Activated CD8-positive, alpha-beta memory T cell treated with anti-CD3 and anti-CD28 coated beads for 4 hours (primary cell): ENCODE results near the gene MSH3.
"Not testable (repeated sequence)": the region's sequence is repeated elsewhere in the genome, so short reads cannot be mapped to it uniquely, and the experiment has no call there.

Experiments used
- DNase-seq, 2 donors: peaks; one replicate each; pipeline ENCODE4 v3.0.0-alpha.2; 2020; ENCODE audit warnings: low read depth in 2 of 2

The MSH3 gene

GRCh38 chr5:80852331-80853245 lies 198.1 kb downstream of the MSH3 start:
- DNase-seq = no peak

- no peak for DNase-seq
Observed at GRCh38 chr5:80853413-80853812, 199.0 kb downstream of the MSH3 start.

GRCh38 chr5:80854583-80854982 lies 200.1 kb downstream of the MSH3 start:
- DNase-seq = no peak

GRCh38 chr5:80860924-80861613 lies 206.6 kb downstream of the MSH3 start:
- DNase-seq = no peak

GRCh38 chr5:80863708-80864107 lies 209.3 kb downstream of the MSH3 start:
- DNase-seq = no peak

DNA sequence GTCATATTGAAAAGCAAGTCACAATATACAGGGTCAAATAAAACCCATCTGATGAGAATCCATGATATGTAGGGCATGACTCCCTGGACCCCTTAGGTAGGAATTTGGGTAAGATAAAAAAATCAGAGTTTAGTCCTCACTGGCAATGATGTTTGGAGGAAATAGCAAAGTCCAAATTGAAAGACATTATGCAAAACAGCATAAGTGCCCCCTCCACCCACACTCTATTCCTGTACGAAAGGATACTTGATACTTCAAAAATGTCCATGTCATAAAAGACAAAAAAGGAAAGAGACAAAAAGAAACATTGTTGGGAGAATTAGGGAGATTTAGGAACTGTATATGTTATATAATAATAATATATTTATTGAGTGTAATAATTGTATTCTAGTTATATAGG lies 209.7 kb downstream of the MSH3 start:
- DNase-seq = no peak

DNA sequence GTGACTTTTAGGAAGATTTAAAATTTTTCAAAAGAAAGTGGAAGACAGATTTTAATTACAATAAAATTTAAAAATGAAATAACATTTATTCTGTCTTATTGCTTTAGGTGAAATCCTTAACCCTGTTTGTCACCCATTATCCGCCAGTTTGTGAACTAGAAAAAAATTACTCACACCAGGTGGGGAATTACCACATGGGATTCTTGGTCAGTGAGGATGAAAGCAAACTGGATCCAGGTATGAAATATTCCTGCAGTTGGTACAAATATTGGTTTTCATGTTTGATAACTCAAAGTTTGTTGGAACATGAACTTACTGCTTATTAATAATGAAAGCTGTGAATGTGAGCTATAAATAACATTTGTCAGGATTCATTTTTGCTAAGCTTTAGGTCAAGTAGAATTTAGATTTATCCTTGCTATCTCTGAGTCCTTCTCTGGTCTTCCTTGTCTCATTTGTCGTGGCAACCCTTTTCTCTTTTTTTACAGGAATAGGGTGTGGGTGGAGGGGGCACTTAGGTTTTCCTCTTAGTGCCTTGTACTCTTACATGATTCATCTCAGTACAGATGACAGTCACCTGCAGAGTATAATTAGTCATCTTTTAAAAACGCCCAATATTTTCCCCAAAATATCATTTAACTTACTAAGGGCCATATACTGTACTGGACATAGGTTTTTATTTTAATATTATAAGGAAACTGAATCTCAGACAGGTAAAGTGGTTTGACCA lies 210.4 kb downstream of the MSH3 start:
- DNase-seq = no peak

GRCh38 chr5:80865551-80865950 lies 211.1 kb downstream of the MSH3 start:
- DNase-seq = no peak

- no peak for DNase-seq
Observed at GRCh38 chr5:80866371-80866770, 211.9 kb downstream of the MSH3 start.

- DNase-seq = no peak
Observed at GRCh38 chr5:80867233-80867632, 212.8 kb downstream of the MSH3 start.

DNA sequence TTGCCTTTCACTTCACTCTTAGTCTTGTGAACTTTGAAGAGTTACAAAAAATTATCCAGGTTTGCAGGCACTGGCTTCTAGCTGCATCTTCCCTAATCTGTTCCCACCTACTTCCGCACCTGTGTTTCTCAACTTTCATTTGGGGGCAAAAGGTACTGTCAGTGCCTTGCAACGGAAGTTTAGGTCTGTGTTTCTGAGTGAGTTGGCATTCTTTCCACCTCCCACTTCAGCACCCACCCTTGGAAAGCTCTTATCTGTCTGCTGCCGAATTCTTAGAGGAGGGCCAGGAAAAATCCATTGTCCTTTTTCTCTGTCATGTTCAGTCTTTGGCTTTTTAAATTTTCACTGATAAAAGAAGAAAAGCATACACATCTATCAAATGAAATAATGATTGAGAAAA lies 216.0 kb downstream of the MSH3 start:
- DNase-seq = no peak

DNA sequence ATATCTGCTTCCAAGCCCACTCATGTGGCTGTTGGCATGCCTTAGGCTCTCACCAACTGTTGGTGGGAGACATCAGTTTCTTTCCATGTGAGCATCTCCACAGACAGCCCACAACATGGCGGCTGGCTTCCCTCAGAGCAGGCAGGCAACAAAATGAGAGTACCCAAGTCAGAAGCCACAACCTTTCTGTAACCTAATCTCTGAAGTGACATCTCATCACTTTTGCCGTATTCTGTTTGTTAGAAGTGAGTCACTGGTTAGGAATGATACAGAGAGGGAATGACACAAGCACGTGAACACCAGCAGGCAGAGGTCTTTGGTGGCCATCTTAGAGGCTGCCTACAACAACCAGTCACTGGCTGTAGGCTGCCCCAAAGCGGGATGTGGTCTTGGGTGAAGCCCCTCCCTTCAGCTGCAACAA lies 217.1 kb downstream of the MSH3 start:
- DNase-seq = no peak

- DNase-seq = no peak
Observed at GRCh38 chr5:80874162-80874561, 219.7 kb downstream of the MSH3 start.

DNA sequence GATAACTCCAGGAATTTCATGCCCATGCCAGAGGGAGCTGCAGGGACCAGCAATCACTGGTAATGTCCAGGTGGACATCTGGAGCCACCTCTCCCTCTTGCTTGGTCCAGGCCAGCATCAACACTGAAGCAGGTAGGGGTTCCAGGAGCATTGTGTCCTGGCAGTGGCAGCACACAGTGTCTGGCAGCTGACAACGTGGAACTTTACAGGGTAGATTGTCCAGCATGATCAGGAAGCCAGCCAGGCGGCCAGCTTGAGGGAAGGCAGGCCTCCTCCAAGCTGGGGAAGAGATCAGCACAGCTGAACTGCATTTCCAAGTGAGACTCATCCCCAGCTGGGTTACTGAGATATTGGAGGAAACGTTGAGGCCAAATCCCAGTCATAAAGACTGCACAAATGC lies 223.1 kb downstream of the MSH3 start:
- no peak for DNase-seq

DNA sequence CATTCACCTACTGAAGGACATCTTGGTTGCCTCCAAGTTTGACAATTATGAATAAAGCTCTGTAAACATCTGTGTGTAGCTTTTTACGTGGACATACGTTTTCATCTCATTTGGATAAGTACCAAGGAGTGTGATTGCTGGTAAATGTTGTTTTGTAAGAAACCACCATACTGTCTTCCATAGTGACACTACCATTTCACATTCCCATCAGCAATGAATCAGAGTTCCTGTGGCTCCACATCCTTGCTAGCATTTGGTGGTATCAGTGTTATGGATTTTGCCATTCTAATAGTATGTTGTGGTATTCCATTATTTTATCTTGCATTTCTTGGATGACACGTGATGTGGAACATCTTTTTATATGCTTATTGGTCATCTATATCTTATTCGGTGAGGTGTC lies 227.3 kb downstream of the MSH3 start:
- DNase-seq = no peak

- DNase-seq = not testable (repeated sequence)
Observed at GRCh38 chr5:80883390-80883789, 228.9 kb downstream of the MSH3 start.

DNA sequence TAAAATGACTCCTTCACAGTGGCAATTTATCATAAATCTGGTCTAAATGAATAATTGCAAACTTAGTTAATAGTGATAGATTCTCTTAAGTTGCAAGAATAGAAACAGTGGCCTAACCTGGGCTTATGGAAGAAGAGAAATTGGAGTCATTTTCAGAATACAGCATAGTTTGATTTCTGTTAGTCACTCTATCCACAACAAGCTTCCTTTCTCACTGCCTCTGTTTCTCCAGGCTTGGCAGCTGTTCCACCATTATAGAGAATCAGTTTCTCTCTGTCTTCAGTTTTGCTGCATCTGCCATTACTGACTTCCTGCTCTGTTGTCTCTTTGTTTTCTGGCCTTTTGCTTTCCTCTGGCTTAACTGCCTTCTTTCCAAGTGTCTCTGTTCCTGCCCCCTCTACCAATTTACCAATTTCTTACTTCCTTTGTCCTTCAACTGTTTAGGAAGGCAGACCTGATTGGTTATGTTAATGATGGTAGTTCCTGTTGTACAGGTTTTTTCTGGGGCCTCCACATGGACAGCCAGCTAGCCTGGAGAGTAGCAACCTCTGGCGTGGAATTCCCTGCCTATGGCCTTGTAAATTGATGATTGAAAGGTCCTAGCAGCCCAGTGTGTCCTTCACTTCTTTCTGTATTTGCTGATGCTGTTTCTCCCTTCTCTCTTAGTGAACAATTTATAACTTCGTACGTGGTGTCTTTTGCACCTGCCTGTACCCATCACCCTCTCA lies 229.8 kb downstream of the MSH3 start:
- DNase-seq = no peak

DNA sequence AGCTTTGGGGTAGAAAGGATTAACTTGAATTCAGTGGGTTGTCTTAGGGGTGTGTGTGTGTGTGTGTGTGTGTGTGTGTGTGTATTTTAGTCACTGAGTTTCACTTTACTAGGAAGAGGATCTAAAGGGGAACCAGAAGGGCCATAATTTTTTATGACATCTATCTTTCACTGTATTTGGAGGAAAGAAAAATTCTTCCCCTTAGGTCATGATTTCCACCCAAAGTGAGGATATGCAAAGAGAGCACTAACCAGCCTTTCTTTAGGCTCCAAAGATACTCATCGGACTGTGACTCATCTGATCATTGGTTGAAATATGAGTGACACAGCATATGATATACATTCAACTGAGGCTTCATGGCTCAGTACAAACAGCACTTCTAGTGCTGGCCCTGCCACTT lies 230.5 kb downstream of the MSH3 start:
- DNase-seq = no peak

- no peak for DNase-seq
Observed at GRCh38 chr5:80885396-80886000, 231.0 kb downstream of the MSH3 start.

DNA sequence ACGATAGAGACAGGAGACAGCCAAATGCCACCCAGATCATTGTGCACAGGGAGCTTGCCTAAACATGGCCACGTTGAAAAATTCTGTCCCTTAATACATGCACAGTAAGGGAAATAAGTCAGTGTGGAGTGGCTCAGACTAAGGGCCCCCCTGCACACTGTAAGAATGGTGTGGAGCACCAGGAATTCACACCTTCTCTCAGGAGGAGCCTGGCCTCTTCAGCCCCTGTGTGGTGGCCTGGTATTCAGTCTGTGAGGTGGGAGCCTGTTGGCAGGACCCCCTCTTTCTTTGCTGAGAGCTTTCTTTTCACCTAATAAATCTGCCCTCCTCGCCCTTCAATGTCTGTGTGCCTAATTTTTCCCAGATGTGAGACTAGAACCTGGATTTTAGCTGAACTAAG lies 239.6 kb downstream of the MSH3 start:
- DNase-seq = no peak

GRCh38 chr5:80895523-80895922 lies 241.1 kb downstream of the MSH3 start:
- DNase-seq = no peak
